Measurements from ENCODE around the gene TMEM266.
A peak's percentile ranks its signal among the peaks of the same experiment; 100 is the strongest.

Gene TMEM266

GRCh38 chr15:76203346-76204108 lies 143.7 kb downstream of the TMEM266 start:
- DNase-seq (ENCODE audit: low spot score), result no peak

- DNase-seq (ENCODE audit: low spot score), result no peak
These were observed 144.5 kb downstream of the TMEM266 start for GRCh38 chr15:76204109-76204845.

- no peak for DNase-seq (ENCODE audit: low spot score)
These were observed 145.2 kb downstream of the TMEM266 start for GRCh38 chr15:76204916-76205460.

- no peak for DNase-seq (ENCODE audit: low spot score)
These were observed 146.7 kb downstream of the TMEM266 start for GRCh38 chr15:76206325-76206976.

GRCh38 chr15:76208084-76208785 lies 148.4 kb downstream of the TMEM266 start:
- no peak for DNase-seq (ENCODE audit: low spot score)

- DNase-seq (ENCODE audit: low spot score), result no peak
These were observed 149.1 kb downstream of the TMEM266 start for GRCh38 chr15:76208786-76209424.

GRCh38 chr15:76209523-76209922 lies 149.7 kb downstream of the TMEM266 start:
- no peak for DNase-seq (ENCODE audit: low spot score)

GRCh38 chr15:76209942-76210341 lies 150.2 kb downstream of the TMEM266 start:
- no peak for DNase-seq (ENCODE audit: low spot score)

GRCh38 chr15:76215634-76216033 lies 155.8 kb downstream of the TMEM266 start:
- DNase-seq (ENCODE audit: low spot score), result no peak

- no peak for DNase-seq (ENCODE audit: low spot score)
These were observed 157.5 kb downstream of the TMEM266 start for GRCh38 chr15:76217029-76217881.

- no peak for DNase-seq (ENCODE audit: low spot score)
These were observed 158.1 kb downstream of the TMEM266 start for GRCh38 chr15:76217882-76218217.

GRCh38 chr15:76221085-76221767 lies 161.4 kb downstream of the TMEM266 start:
- no peak for DNase-seq (ENCODE audit: low spot score)

- no peak for DNase-seq (ENCODE audit: low spot score)
These were observed 162.4 kb downstream of the TMEM266 start for GRCh38 chr15:76222159-76222558.

- DNase-seq (ENCODE audit: low spot score), result no peak
These were observed 163.7 kb downstream of the TMEM266 start for GRCh38 chr15:76223521-76223920.

GRCh38 chr15:76229266-76229665 lies 169.5 kb downstream of the TMEM266 start:
- no peak for DNase-seq (ENCODE audit: low spot score)

GRCh38 chr15:76233921-76234320 lies 174.1 kb downstream of the TMEM266 start:
- DNase-seq (ENCODE audit: low spot score), result no peak

- DNase-seq (ENCODE audit: low spot score), result no peak
These were observed 174.6 kb downstream of the TMEM266 start for GRCh38 chr15:76234337-76234889.

- DNase-seq (ENCODE audit: low spot score), result peak; percentile 11
These were observed 175.5 kb downstream of the TMEM266 start for GRCh38 chr15:76235186-76235826.

GRCh38 chr15:76236350-76236749 lies 176.6 kb downstream of the TMEM266 start:
- DNase-seq (ENCODE audit: low spot score), result no peak
